HepG2 (cell line): ENCODE data around the gene TECPR1. TPM values are rescaled to one million over a fixed set of nuclear protein-coding genes. Genes with fewer than 3 reads are reported as not detected.

ENCODE experiments used
- ATAC-seq: fragments of 200-7000 bp; cut with Tn5 transposase; 3 replicates; pipeline ENCODE4 v1.9.1; 2020; ENCODE audit warnings: mild to moderate bottlenecking, moderate library complexity
- BruUV-seq: library from RNA; stranded (reverse); fragments of 400-500 nt; replicated peaks from 2 replicates; lab custom pipeline; 2021; lab: Mats Ljungman, UMichigan
- CTCF ChIA-PET: fragments of 300-600 bp; formaldehyde crosslinking; extraction: SDS; loops from one replicate; lab custom pipeline; 2021; ENCODE audit warnings: low total read pairs, inconsistent platforms, low intra/inter-chr PET ratio; lab: Yijun Ruan, JAX
- POLR2A ChIA-PET: fragments of 350-600 bp; sonication (Branson Sonifier 250); formaldehyde crosslinking; loops from one replicate; lab custom pipeline; 2020; ENCODE audit warnings: antibody characterized with exemption, inconsistent platforms; lab: Yijun Ruan, JAX
- DNase-seq: peaks from one replicate; pipeline ENCODE4 v3.0.0-alpha.2; 2015; ENCODE audit warnings: low spot score
- FAIRE-seq: peaks from 3 replicates; lab custom pipeline; 2011; peaks lifted over from hg19 to GRCh38; lab: Jason Lieb, UNC
- H2AFZ ChIP-seq: one replicate; pipeline ENCODE4 v1.6.1; 2011; ENCODE audit warnings: low read length, inconsistent platforms
- H3K27ac ChIP-seq: fragments of 300-600 bp; 3 replicates; pipeline ENCODE4 v1.8.0; 2011; ENCODE audit warnings: mixed run types, mild to moderate bottlenecking, mixed read lengths, low read length, inconsistent platforms; ENCODE audit not compliant: insufficient read depth; ENCODE audit errors: extremely low read length
- H3K27me3 ChIP-seq, 2 experiments: fragments of 200-600 bp in 1 of 2; 2 replicates in 1 of 2; 3 replicates in 1 of 2; pipeline versions ENCODE4 v1.6.0 to v1.8.0; 2011; ENCODE audit warnings: low read length in 2 of 2, mild to moderate bottlenecking in 2 of 2, moderate library complexity in 2 of 2, inconsistent platforms in 1 of 2; ENCODE audit not compliant: insufficient read depth in 2 of 2, control insufficient read depth in 1 of 2
- H3K36me3 ChIP-seq, 2 experiments: fragments of 200-600 bp in 1 of 2; replicated peaks in 1 of 2; 2 replicates in 1 of 2; 3 replicates in 1 of 2; pipeline versions ENCODE4 v1.5.1 to v1.8.0; 2011; ENCODE audit warnings: low read length in 2 of 2, inconsistent platforms in 1 of 2; ENCODE audit not compliant: insufficient read depth in 2 of 2, control insufficient read depth in 1 of 2
- H3K4me1 ChIP-seq: 2 replicates; pipeline ENCODE4 v1.5.1; 2012; ENCODE audit warnings: low read length, inconsistent platforms; ENCODE audit not compliant: insufficient read depth
- H3K4me2 ChIP-seq: 2 replicates; pipeline ENCODE4 v1.6.0; 2011; ENCODE audit warnings: low read depth, low read length, inconsistent platforms
- H3K4me3 ChIP-seq, 3 experiments: fragments of 200-600 bp in 1 of 3; sonication (generic), shearing (Covaris generic) in 1 of 3; replicated peaks in 1 of 3; 2 replicates each; pipeline ENCODE4 v1.5.1; 2011 to 2016; ENCODE audit warnings: low read length in 3 of 3, inconsistent platforms in 2 of 3, low read depth in 2 of 3, mild to moderate bottlenecking in 2 of 3, control low read depth in 1 of 3, mixed read lengths in 1 of 3; ENCODE audit not compliant: insufficient read depth in 1 of 3
- H3K79me2 ChIP-seq: one replicate; pipeline ENCODE4 v1.6.1; 2011; ENCODE audit warnings: low read length, inconsistent platforms; ENCODE audit not compliant: insufficient read depth
- H3K9ac ChIP-seq: 2 replicates; pipeline ENCODE4 v1.6.0; 2011; ENCODE audit warnings: mild to moderate bottlenecking, low read depth, low read length, inconsistent platforms; ENCODE audit not compliant: insufficient read depth
- H3K9me3 ChIP-seq: 2 replicates; pipeline ENCODE4 v1.5.1; 2012; ENCODE audit warnings: mild to moderate bottlenecking, low read length
- H4K20me1 ChIP-seq: 2 replicates; pipeline ENCODE4 v1.6.0; 2011; ENCODE audit warnings: inconsistent platforms, mild to moderate bottlenecking, low read length, moderate library complexity; ENCODE audit not compliant: insufficient read depth
- BCL3 ChIP-seq: sonication (generic); formaldehyde crosslinking; IDR thresholded peaks from 2 replicates; pipeline ENCODE4 v1.5.1; 2020; ENCODE audit warnings: mild to moderate bottlenecking, missing genetic modification reagents, moderate library complexity
- DR1 ChIP-seq: sonication (generic); formaldehyde crosslinking; IDR thresholded peaks from 2 replicates; pipeline ENCODE4 v1.8.0; 2021; ENCODE audit warnings: mild to moderate bottlenecking, missing genetic modification reagents, inconsistent platforms
- FOXC1 ChIP-seq: sonication (generic); formaldehyde crosslinking; IDR thresholded peaks from 2 replicates; pipeline ENCODE4 v1.8.0; 2022; ENCODE audit warnings: mild to moderate bottlenecking, missing genetic modification reagents, borderline replicate concordance
- MZF1 ChIP-seq: sonication (generic); formaldehyde crosslinking; IDR thresholded peaks from 2 replicates; pipeline ENCODE4 v1.8.1; 2023; ENCODE audit warnings: mild to moderate bottlenecking, missing genetic modification reagents, borderline replicate concordance
- NFE2L2 ChIP-seq: fragments of 150-350 bp; IDR thresholded peaks from 2 replicates; pipeline ENCODE4 v1.6.1; 2014; ENCODE audit warnings: low read length
- RAD21 ChIP-seq: fragments of 450-650 bp; formaldehyde crosslinking; IDR thresholded peaks from 2 replicates; pipeline ENCODE4 v1.5.0; 2020; ENCODE audit warnings: mild to moderate bottlenecking
- SNAI1 ChIP-seq: sonication (generic); formaldehyde crosslinking; IDR thresholded peaks from 2 replicates; pipeline ENCODE4 v1.5.0; 2020; ENCODE audit warnings: mild to moderate bottlenecking, missing genetic modification reagents, borderline replicate concordance
- SSRP1 ChIP-seq: IDR thresholded peaks from 2 replicates; pipeline ENCODE4 v1.6.1; 2016; ENCODE audit warnings: control low read depth
- TBL1XR1 ChIP-seq: fragments of 150-350 bp; IDR thresholded peaks from 2 replicates; pipeline ENCODE4 v1.6.1; 2014; ENCODE audit warnings: borderline replicate concordance, low read length; ENCODE audit not compliant: partially characterized antibody
- ZBTB44 ChIP-seq: sonication (generic); formaldehyde crosslinking; IDR thresholded peaks from 2 replicates; pipeline ENCODE4 v1.4.0; 2020; ENCODE audit warnings: missing genetic modification reagents
- ZNF12 ChIP-seq: sonication (generic); formaldehyde crosslinking; IDR thresholded peaks from 2 replicates; pipeline ENCODE4 v1.5.0; 2020; ENCODE audit warnings: missing genetic modification reagents
- ZNF563 ChIP-seq: sonication (generic); formaldehyde crosslinking; IDR thresholded peaks from 2 replicates; pipeline ENCODE4 v1.8.0; 2022; ENCODE audit warnings: mild to moderate bottlenecking, moderate library complexity, missing genetic modification reagents
- ZNF777 ChIP-seq: sonication (generic); formaldehyde crosslinking; IDR thresholded peaks from 2 replicates; pipeline ENCODE4 v1.4.0; 2020; ENCODE audit warnings: missing genetic modification reagents
- WGBS: methylation state at CpG from one replicate; pipeline ENCODE4 v1.1.6; 2017; ENCODE audit warnings: low lambda C conversion rate; 5-methylcytosine and 5-hydroxymethylcytosine counted together
- in situ Hi-C: cut with HindIII; loops from 2 replicates; pipeline ENCODE4 v1.10.0; 2017; ENCODE audit warnings: low pct_unique_long_range_greater_than_20kb; ENCODE audit not compliant: extremely low pct_ligation_motif_present
- intact Hi-C: fragments of 100-400 bp; cut with micrococcal nuclease; formaldehyde crosslinking; loops from one replicate; pipeline ENCODE4 v1.10.0; 2022; ENCODE audit not compliant: unreplicated experiment
- polyA plus RNA-seq, 8 experiments: library from polyadenylated mRNA; depleted of rRNA in 3 of 8; stranded (reverse) in 7 of 8; unstranded in 1 of 8; fragments of >200 nt; fragmentation: Illumina TruSeq in 4 of 8; extraction: Trizol in 4 of 8; gene quantifications; 2 replicates each; pipeline versions ENCODE4 v1.2.1 to v1.2.3, GENCODE V29; 2011 to 2016; ENCODE audit warnings: low read depth in 4 of 8, missing spikeins in 1 of 8, mixed read lengths in 1 of 8; ENCODE audit not compliant: insufficient read depth in 1 of 8
- total RNA-seq, 5 experiments: library from RNA; depleted of rRNA; stranded (reverse); fragments of >200 nt; fragmentation: Illumina TruSeq; extraction: Trizol; gene quantifications; 2 replicates each; pipeline ENCODE4 v1.2.3, GENCODE V29; 2016; ENCODE audit warnings: low read depth in 1 of 5
- TF ChIP-seq, protein P1 (sequence below): sonication (generic); formaldehyde crosslinking; IDR thresholded peaks from 2 replicates; pipeline ENCODE4 v1.9.0; 2022; ENCODE audit warnings: low read depth, missing genetic modification reagents
- TF ChIP-seq, protein P2 (sequence below): sonication (generic); formaldehyde crosslinking; IDR thresholded peaks from 2 replicates; pipeline ENCODE4 v1.5.0; 2020; ENCODE audit warnings: missing genetic modification reagents

The TECPR1 gene
- total and polyA plus RNA-seq, 2 of the 13 experiments (the other 11 are each of a cell fraction or from before 2014, with no cell fraction given), result 2.3 to 6.3 TPM

GRCh38 chr7:98231493-98232262 lies 20.4 kb downstream of the TECPR1 start:
- no peaks in the 10 kb centered on the region for H3K9me3 ChIP-seq
- intact Hi-C loops (no loop called here), in situ Hi-C loops (no loop called here)
- CTCF ChIA-PET, result no interaction called here
- WGBS, result 93% methylated on average over 16 of the region's 25 CpGs
- H3K9ac ChIP-seq, result no peak overlapping the region
- no peak overlapping the region for H3K4me3 ChIP-seq
- H2AFZ ChIP-seq, result no peak overlapping the region
- H3K36me3 ChIP-seq, result no peaks in the 10 kb centered on the region; a peak in 1 of 5 replicates
- H3K27me3 ChIP-seq, result no peaks in the 10 kb centered on the region
- no peak for ATAC-seq
- POLR2A ChIA-PET, result no interaction called here
- FAIRE-seq, result no peak
- no peak for DNase-seq
- H3K4me2 ChIP-seq, result no peak overlapping the region
- peaks cover 26% of the 10 kb centered on the region for H3K4me1 ChIP-seq
- no peaks in the 10 kb centered on the region for H3K79me2 ChIP-seq
- H4K20me1 ChIP-seq, result no peaks in the 10 kb centered on the region
- no peak overlapping the region for H3K27ac ChIP-seq
- no TSS peak for BruUV-seq
- no peak for TF ChIP-seq MZF1 (CRISPR knock-in tag)
- no peak for TF ChIP-seq FOXC1
- no peak for TF ChIP-seq RAD21 (CRISPR knock-in tag)
- TF ChIP-seq, protein P1, sequence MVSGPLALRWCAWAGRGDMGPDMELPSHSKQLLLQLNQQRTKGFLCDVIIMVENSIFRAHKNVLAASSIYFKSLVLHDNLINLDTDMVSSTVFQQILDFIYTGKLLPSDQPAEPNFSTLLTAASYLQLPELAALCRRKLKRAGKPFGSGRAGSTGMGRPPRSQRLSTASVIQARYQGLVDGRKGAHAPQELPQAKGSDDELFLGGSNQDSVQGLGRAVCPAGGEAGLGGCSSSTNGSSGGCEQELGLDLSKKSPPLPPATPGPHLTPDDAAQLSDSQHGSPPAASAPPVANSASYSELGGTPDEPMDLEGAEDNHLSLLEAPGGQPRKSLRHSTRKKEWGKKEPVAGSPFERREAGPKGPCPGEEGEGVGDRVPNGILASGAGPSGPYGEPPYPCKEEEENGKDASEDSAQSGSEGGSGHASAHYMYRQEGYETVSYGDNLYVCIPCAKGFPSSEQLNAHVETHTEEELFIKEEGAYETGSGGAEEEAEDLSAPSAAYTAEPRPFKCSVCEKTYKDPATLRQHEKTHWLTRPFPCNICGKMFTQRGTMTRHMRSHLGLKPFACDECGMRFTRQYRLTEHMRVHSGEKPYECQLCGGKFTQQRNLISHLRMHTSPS (CRISPR knock-in tag), result no peak
- TF ChIP-seq ZBTB44, result no peak
- TF ChIP-seq ZNF777 (CRISPR knock-in tag), result no peak
- no peak for TF ChIP-seq SSRP1 (CRISPR knock-in tag)
- TF ChIP-seq NFE2L2, result no peak
- no peak for TF ChIP-seq SNAI1 (CRISPR knock-in tag)
- TF ChIP-seq ZNF563 (CRISPR knock-in tag), result no peak
- no peak for TF ChIP-seq DR1 (CRISPR knock-in tag)
- TF ChIP-seq, protein P2, sequence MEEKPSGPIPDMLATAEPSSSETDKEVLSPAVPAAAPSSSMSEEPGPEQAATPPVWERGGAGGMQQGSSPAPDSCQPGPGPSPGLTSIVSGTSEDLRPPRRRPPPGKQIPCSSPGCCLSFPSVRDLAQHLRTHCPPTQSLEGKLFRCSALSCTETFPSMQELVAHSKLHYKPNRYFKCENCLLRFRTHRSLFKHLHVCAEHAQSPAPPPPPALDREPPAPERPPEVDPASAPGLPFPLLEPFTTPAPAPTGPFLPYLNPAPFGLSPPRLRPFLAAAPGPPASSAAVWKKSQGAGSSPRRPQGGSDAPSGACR, result no peak
- TF ChIP-seq TBL1XR1, result no peak
- TF ChIP-seq ZNF12, result no peak
- TF ChIP-seq BCL3 (CRISPR knock-in tag), result no peak
